Retina (tissue), 1 donor: ENCODE measurements around the gene HLA-DRA.
"Not testable (repeated sequence)": the region's sequence is repeated elsewhere in the genome, so short reads cannot be mapped to it uniquely, and the experiment has no call there.

Experiments
- DNase-seq: peaks from one replicate; pipeline ENCODE4 v3.0.0-alpha.2; 2016

The HLA-DRA gene

GRCh38 chr6:32432050-32432450, 7.6 kb upstream of the HLA-DRA start:
- DNase-seq: no peak

GRCh38 chr6:32433950-32434349, 5.7 kb upstream of the HLA-DRA start:
- not testable (repeated sequence) for DNase-seq

- DNase-seq: no peak
These were observed 3.5 kb upstream of the HLA-DRA start for GRCh38 chr6:32436186-32436585.

DNA sequence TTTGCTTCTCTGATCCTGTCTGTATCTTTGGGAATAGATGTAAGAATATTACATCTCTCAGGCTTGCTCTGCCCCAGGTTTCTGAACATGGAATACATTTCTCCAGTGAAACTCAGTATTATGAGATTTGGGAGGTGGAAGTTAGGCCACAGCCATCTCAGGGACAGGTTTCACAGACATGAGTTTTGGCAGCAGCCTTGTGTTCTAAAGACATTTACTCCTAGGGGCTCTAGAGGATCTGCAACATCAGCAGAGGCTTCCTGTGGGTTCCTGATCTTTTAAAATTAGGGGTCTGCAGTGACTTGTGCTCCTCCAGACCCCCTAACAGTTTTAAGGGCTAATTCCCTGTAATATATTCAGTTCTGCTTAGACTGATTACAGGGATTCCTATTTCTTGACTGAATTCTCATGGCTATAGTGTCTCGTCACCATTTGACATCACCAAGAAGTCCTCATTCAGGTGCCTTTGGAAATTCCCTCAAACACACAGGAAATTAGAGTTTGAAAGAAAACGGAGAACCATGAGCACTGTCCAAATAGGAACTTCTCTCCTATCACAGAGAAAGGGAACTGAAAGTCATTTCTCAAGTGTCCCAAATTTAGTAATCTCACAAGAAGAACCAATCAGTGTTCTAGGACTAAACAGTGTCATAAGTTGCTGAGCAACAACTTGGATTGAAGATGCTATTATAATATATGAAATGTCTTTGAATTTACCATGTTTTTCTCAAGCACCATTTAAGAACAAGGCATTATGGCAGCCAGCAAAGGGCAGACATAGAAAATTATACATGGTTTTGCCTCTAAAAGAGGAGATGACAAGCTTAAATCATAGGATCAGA, 2.5 kb upstream of the HLA-DRA start:
- DNase-seq: no peak

GRCh38 chr6:32439139-32439538, 548 bp upstream of the HLA-DRA start:
- no peak for DNase-seq

DNA sequence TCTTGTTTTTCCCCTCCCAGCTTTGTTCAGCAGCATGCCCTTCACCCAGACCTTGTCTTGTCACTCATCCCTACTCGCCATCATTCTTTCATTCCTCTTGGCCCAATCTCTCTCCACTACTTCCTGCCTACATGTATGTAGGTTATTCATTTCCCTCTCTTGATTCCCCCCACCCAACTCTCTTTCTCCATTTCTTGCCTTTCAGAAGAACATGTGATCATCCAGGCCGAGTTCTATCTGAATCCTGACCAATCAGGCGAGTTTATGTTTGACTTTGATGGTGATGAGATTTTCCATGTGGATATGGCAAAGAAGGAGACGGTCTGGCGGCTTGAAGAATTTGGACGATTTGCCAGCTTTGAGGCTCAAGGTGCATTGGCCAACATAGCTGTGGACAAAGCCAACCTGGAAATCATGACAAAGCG, 2.6 kb downstream of the HLA-DRA start:
- no peak for DNase-seq

DNA sequence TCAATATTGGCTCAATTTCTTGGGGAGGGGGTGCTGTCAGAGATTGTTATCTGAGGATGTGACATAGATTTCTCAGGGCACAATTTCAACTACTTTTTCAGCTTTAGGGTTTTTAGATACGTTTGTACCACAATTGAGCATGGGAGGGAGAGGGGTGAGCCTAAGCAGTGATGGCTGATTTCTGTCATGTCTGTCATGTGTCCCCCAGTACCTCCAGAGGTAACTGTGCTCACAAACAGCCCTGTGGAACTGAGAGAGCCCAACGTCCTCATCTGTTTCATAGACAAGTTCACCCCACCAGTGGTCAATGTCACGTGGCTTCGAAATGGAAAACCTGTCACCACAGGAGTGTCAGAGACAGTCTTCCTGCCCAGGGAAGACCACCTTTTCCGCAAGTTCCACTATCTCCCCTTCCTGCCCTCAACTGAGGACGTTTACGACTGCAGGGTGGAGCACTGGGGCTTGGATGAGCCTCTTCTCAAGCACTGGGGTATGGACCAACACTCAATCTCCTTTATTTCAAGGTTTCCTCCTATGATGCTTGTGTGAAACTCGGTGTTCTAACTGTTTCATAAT, 3.4 kb downstream of the HLA-DRA start:
- DNase-seq: no peak

- DNase-seq: no peak
These were observed 4.7 kb downstream of the HLA-DRA start for GRCh38 chr6:32444433-32444832.

GRCh38 chr6:32445321-32445854, 5.7 kb downstream of the HLA-DRA start:
- no peak for DNase-seq

- DNase-seq: no peak
These were observed 8.2 kb downstream of the HLA-DRA start for GRCh38 chr6:32447932-32448331.

DNA sequence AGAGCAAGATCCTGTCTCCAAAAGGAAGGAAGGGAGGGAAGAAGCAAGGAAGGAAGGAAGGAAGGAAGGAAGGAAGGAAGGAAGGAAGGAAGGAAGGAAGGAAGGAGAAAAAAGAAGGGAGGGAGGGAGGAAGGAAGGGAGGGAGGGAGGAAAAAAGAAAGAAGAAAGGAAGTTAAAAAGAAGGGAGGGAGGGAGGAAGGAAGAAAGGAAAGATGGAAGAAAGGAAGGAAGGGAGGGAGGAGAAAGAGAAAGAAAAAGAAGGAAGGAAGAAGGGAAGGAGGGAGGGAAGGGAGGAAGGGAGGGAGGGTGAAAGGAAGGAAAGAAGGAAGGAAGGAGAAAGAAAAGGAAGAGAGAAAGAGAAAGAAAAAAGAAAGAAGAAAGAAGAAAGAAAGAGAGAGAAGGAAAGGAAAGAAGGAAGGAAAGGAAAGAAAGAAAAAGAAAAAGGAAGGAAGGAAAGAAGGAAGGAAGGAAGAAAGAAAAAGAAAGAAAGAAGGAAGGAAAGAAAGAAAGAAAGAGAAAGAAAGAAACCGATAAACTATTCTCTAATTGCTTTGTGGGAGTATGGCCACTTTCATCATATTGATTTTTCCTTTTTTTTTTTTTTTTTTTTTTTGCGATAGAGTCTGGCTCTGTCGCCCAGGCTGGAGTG, 9.5 kb downstream of the HLA-DRA start:
- DNase-seq: no peak

- no peak for DNase-seq
These were observed 17.4 kb downstream of the HLA-DRA start for GRCh38 chr6:32457054-32457453.

GRCh38 chr6:32459781-32460424, 20.2 kb downstream of the HLA-DRA start:
- DNase-seq: peak; percentile 15

- no peak for DNase-seq
These were observed 20.8 kb downstream of the HLA-DRA start for GRCh38 chr6:32460528-32460927.

DNA sequence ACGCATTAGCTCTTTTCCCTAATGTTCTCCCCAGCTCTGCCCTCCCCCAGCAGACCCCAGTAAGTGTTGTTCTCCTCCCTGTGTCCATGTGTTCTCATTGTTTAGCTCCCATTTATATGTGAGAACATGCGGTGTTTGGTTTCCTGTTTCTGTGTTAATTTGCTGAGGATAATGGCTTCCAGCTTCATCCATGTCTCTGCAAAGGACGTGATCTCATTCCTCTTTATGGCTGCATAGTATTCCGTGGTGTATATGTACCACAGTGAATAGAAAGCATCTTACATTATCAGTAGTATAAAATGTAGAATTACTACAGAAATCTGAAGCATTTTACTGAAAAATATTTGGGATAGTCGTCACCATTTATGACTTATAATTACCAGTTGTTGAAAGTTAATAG, 21.8 kb downstream of the HLA-DRA start:
- DNase-seq: no peak

DNA sequence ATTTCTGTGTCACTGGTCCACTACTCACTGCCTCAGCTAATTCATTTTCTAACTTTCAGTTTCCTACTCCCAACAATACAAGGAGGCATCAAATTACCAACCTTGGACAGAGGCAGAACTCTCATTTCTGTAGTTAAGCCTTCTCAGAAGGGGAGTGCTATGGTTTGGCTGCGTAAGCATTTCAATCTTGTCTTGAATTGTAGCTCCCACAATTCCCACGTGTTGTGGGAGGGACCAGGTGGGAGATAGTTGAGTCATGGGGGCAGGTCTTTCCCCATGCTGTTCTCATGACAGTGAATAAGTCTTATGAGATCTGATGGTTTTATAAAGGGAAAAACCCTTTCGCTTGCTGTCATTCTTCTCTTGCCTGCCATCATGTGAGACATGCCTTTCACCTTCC, 22.9 kb downstream of the HLA-DRA start:
- DNase-seq: no peak

GRCh38 chr6:32467743-32468503, 28.2 kb downstream of the HLA-DRA start:
- DNase-seq: not testable (repeated sequence)

GRCh38 chr6:32472781-32473375, 33.2 kb downstream of the HLA-DRA start:
- no peak for DNase-seq

- peak; percentile 7 for DNase-seq
These were observed 34.0 kb downstream of the HLA-DRA start for GRCh38 chr6:32473376-32474348.

GRCh38 chr6:32475392-32476206, 35.9 kb downstream of the HLA-DRA start:
- DNase-seq: no peak
